ENCODE results near the gene ZNF350. TPM values are rescaled to one million over a fixed set of nuclear protein-coding genes. Genes with fewer than 3 reads are reported as not detected.
A peak's percentile ranks its signal among the peaks of the same experiment; 100 is the strongest.
"Not testable (repeated sequence)": the region's sequence is repeated elsewhere in the genome, so short reads cannot be mapped to it uniquely, and the experiment has no call there.

The ZNF350 gene
- total and polyA plus RNA-seq, 2 of the 13 experiments (the other 11 are each of a cell fraction or from before 2014, with no cell fraction given) = 3.7 to 6.9 TPM

- no peak for TF ChIP-seq ZNF704 (CRISPR knock-in tag; IDR thresholded peaks at IDR 0.05; ENCODE audit: borderline replicate concordance)
- TF ChIP-seq RELA (CRISPR knock-in tag; IDR thresholded peaks at IDR 0.05) = no peak
These were observed 9.8 kb downstream of the ZNF350 start (continued) for GRCh38 chr19:51976852-51977251.

- H3K27ac ChIP-seq (ENCODE audit: extremely low read length, insufficient read depth, low read length); BruUV-seq (replicated peaks); H2AFZ ChIP-seq (ENCODE audit: low read length); H3K4me3 ChIP-seq (replicated peaks in 1 of 3; ENCODE audit: insufficient read depth in 1 of 3, low read depth in 2 of 3, low read length in 3 of 3); CTCF ChIA-PET (ENCODE audit: low intra/inter-chr PET ratio, low total read pairs); POLR2A ChIA-PET; H3K27me3 ChIP-seq (ENCODE audit: control insufficient read depth in 1 of 2, insufficient read depth in 2 of 2, low read length in 2 of 2); intact Hi-C loops (cut with micrococcal nuclease; ENCODE audit: unreplicated experiment); ATAC-seq; in situ Hi-C loops (cut with HindIII; ENCODE audit: extremely low pct_ligation_motif_present, low pct_unique_long_range_greater_than_20kb); H3K4me1 ChIP-seq (ENCODE audit: insufficient read depth, low read length); H3K9ac ChIP-seq (ENCODE audit: insufficient read depth, low read depth, low read length); DNase-seq (ENCODE audit: low spot score); FAIRE-seq; H3K4me2 ChIP-seq (ENCODE audit: low read depth, low read length); H3K79me2 ChIP-seq (ENCODE audit: insufficient read depth, low read length); H4K20me1 ChIP-seq (ENCODE audit: insufficient read depth, low read length): not testable (repeated sequence)
- peaks cover 87% of the 10 kb centered on the region for H3K9me3 ChIP-seq (ENCODE audit: low read length)
- WGBS (ENCODE audit: low lambda C conversion rate) = 93% methylated on average over 15 of the region's 17 CpGs
- peaks cover 12 to 37% of the 10 kb centered on the region in 2 experiments; a peak in 4 of 5 replicates for H3K36me3 ChIP-seq (replicated peaks in 1 of 2; ENCODE audit: control insufficient read depth in 1 of 2, insufficient read depth in 2 of 2, low read length in 2 of 2)
These were observed 10.9 kb downstream of the ZNF350 start for GRCh38 chr19:51975787-51976186.

GRCh38 chr19:51971624-51972023 lies 15.0 kb downstream of the ZNF350 start:
- Histone ChIP-seq H3K36me3 (replicated peaks in 1 of 2; ENCODE audit: control insufficient read depth in 1 of 2, insufficient read depth in 2 of 2, low read length in 2 of 2) (peaks cover 22 to 63% of the 10 kb centered on the region in 2 experiments), H3K9ac (ENCODE audit: insufficient read depth, low read depth, low read length) (no peak overlapping the region), H3K27ac (ENCODE audit: extremely low read length, insufficient read depth, low read length) (no peak overlapping the region), H3K27me3 (ENCODE audit: control insufficient read depth in 1 of 2, insufficient read depth in 2 of 2, low read length in 2 of 2) (no peaks in the 10 kb centered on the region), H4K20me1 (ENCODE audit: insufficient read depth, low read length) (no peaks in the 10 kb centered on the region), H3K4me1 (ENCODE audit: insufficient read depth, low read length) (no peaks in the 10 kb centered on the region), H3K4me2 (ENCODE audit: low read depth, low read length) (no peak overlapping the region), H3K79me2 (ENCODE audit: insufficient read depth, low read length) (no peaks in the 10 kb centered on the region), H2AFZ (ENCODE audit: low read length) (no peak overlapping the region), H3K4me3 (replicated peaks in 1 of 3; ENCODE audit: insufficient read depth in 1 of 3, low read depth in 2 of 3, low read length in 3 of 3) (no peak overlapping the region), H3K9me3 (ENCODE audit: low read length) (peaks cover 62% of the 10 kb centered on the region)
- no peak for DNase-seq (ENCODE audit: low spot score)
- CTCF ChIA-PET (ENCODE audit: low intra/inter-chr PET ratio, low total read pairs) = no interaction called here
- no peak for FAIRE-seq
- BruUV-seq (replicated peaks) = no TSS peak
- POLR2A ChIA-PET = no interaction called here
- in situ Hi-C loops (cut with HindIII; ENCODE audit: extremely low pct_ligation_motif_present, low pct_unique_long_range_greater_than_20kb) (no loop called here), intact Hi-C loops (cut with micrococcal nuclease; ENCODE audit: unreplicated experiment) (no loop called here)
- WGBS (ENCODE audit: low lambda C conversion rate) = 93% methylated on average over 4 of the region's 4 CpGs
- no peak for ATAC-seq
- TF ChIP-seq ZNF773 (CRISPR knock-in tag; IDR thresholded peaks at IDR 0.05; ENCODE audit: borderline replicate concordance) (no peak), BHLHE40 (IDR thresholded peaks at IDR 0.05; ENCODE audit: low read length) (no peak), PHF21A (CRISPR knock-in tag; IDR thresholded peaks at IDR 0.05) (no peak), ZMYM2 (CRISPR knock-in tag; IDR thresholded peaks at IDR 0.05) (0 out of 2 replicates have a peak, but pooled peaks have one; percentile 21), ZNF720 (CRISPR knock-in tag; IDR thresholded peaks at IDR 0.05) (no peak), CAMTA2 (CRISPR knock-in tag; IDR thresholded peaks at IDR 0.05; ENCODE audit: borderline replicate concordance) (no peak), ZNF280D (CRISPR knock-in tag; IDR thresholded peaks at IDR 0.05) (peak; percentile 87), GABPA (IDR thresholded peaks at IDR 0.05; ENCODE audit: low read depth, low read length) (no peak), GABPA (CRISPR knock-in tag; IDR thresholded peaks at IDR 0.05; ENCODE audit: low read depth) (no peak), KLF11 (CRISPR knock-in tag; IDR thresholded peaks at IDR 0.05) (no peak), SETDB1 (CRISPR knock-in tag; IDR thresholded peaks at IDR 0.05; ENCODE audit: borderline replicate concordance) (0 out of 2 replicates have a peak, but pooled peaks have one; percentile 65)

Data from HepG2 (cell line).